Activated CD8-positive, alpha-beta memory T cell treated with anti-CD3 and anti-CD28 coated beads for 4 hours (primary cell): ENCODE measurements around the gene AK4.
"Not testable (repeated sequence)": the region's sequence is repeated elsewhere in the genome, so short reads cannot be mapped to it uniquely, and the experiment has no call there.

Experiments
- DNase-seq, 2 donors: peaks; one replicate each; pipeline ENCODE4 v3.0.0-alpha.2; 2020; ENCODE audit warnings: low read depth in 2 of 2

Gene AK4

DNA sequence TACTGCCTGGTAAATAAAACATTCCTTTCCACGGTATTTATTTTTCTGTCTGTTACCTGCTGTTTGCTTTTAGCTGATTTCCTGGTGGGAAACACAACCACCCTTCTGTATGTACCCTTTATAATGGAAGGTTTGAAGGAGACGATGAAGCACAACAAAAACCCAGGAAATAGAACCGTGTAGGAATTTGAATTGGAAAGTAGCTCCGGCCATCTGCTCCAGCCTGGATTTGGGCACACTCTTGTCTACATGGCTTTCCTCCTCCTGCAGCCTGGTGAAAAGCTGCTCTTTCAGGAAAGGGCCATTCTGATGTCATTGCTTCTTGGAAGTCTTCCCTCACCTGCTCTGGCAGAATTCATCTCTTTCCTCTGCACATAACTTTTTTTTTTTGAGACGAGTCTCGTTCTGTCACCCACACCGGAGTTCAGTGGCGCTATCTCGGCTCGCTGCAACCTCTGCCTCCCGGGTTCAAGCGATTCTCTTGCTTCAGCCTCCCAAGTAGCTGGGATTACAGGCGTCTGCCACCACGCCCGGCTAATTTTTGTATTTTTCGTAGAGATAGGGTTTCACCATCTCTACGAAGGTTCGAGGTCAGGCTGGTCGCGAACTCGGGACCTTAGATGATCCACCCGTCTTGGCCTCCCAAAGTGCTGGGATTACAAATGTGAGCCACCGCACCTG is 2.7 kb downstream of the AK4 start:
- no peak for DNase-seq

DNA sequence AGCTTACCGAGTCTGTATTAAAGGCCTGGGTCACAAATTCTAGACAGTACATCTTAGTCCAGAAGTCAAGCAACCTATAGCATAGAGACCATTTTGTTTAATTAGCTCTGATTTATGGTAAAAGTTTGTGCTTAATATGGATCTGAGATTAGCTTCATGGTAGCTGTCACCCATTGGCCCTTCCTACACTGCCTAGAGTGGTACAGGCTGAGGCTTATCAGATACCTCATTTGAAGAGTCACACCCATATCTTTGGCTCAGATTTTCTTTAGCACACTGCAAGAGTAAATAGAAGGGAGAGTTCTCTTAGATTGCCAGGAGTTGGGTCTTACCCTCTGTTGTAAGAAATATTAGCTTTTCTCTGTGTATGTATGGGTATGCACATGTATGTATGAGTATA is 3.6 kb downstream of the AK4 start:
- DNase-seq: no peak

DNA sequence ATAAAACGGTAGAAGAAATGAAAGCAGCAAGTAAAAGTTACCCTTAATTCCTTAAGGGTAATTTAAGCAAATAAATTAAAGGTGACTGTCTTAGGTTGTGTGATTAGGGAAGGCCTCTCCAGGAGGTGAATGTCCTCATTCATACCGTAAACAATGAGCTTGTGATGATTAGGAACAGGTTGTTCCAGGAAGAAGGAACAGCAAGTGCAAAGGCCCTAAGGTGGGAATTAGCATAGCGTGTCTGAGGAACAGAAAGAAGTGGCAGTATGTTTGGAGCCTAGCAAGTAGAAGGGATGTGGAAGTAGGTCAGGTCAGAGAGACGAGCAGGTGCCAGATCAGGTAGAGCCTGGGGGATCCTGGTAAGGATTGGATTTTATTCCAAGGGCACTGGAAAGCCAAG is 5.6 kb downstream of the AK4 start:
- DNase-seq: no peak

DNA sequence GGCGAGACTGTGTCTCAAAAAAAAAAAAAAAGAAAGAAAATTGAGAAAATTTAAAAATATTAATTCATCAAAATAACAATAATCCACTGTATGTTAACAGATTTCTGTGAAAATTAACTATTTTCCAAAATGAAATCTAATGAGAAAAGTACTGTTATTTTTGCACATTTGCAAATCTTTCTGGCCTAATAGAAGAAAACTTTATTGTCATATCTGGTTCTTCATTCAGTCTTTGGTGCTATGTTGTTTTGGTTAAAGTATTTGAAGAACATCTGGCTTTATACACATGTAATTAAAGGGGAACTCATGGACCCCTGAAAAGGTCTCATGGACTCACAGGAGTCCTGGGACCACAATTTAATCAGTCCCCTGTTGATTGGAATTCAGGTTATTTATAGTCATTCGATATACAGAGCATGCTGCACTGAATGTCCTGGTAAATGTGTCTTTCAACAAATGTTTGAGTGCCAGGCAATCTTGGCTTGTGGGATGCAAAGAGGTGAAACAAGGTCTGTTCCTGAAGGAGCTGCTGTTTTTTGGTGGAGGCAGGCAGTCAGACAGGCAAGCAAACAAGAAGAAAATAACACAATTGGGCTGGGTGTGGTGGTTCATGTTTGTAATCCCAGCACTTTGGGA is 9.0 kb downstream of the AK4 start:
- no peak for DNase-seq

DNA sequence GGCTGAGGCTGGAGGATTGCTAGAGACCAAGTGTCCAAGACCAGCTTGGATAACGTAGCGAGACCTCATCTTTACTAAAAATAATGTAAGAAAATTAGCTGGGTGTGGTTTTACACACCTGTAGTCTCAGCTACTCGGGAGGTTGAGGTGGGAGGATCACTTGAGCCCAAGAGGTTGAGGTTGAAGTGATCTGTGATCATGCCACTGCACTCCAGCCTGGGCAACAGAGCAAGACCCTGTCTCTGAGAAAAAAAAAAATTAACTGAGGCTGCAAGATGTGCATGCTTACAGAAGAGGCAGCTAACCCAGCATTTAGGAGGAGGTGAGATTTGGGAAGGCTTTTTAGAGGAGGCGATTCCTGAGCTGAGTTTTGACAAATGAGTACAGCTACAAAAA is 9.5 kb downstream of the AK4 start:
- DNase-seq: no peak

DNA sequence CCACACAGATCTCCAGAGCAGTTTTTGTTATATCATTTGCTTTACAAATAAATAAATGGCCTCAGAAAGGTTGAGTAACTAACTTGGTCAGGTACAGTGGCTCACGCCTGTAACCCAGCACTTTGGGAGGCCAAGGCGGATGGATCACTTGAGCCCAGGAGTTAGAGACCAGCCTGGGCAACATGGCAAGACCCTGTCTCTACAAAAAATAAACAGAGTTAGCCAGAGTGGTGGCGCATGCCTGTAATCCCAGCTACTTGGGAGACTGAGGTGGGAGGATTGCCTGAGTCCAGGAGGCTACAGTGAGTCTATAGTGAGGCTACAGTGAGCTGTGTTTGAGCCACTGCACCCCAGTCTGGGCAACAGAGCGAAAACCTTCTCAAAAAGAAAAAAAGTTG is 11.3 kb downstream of the AK4 start:
- DNase-seq: not testable (repeated sequence)

DNA sequence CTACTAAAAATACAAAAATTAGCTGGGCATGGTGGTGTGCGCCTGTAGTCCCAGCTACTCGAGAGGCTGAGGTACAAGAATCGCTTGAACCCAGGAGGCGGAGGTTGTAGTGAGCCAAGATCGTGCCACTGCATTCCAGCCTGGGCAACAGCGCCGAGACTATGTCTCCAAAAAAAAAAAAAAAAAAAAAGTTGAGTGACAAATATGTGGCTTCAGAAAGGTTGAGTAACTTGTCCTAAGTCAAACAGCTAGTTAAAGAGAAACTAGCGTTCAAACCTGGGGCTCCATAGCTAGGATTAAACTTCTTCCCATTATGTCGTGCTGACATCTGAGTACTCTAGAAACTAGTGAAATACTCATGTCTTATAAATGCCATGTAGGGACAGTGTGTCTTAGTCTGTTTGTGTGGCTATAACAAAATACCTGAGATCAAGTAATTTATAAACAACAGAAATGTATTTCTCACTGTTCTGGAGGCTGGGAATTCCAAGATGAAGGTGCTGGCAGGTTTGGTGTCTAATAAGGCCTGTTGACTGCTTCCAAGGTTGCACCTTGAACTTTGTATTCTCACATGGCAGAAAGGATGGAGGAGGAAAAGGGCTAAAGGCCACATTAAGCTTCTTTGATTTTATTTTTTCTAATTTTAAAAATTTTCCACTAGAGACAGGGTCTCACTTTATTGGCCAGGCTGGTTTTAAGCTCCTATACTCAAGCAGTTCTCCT is 12.0 kb downstream of the AK4 start:
- DNase-seq: no peak

DNA sequence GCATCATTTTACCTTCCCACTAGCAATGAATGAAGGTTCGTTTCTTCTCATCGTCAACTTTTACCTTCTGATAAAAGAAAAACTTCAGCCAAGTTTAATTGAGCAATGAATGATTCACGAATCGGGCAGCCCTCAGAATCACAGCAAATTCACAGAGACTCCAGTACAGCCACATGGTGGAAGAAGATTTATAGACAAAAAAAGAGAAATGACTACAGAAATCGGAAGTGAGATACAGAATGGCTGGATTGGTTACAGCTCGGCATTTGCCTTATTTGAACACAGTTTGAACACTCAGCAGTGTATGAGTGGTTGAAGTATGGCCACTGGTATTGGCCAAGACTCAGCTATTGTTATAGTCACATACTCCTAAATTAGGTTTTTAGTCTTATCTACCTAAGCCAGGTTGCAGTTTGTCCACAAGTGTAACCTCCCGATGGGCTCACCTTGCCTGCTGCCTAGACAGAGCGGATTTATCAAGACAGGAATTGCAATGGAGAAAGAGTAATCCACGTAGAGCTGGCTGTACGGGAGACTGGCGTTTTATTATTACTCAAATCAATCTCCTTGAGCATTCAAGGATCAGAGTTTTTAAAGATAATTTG is 15.3 kb downstream of the AK4 start:
- no peak for DNase-seq

DNA sequence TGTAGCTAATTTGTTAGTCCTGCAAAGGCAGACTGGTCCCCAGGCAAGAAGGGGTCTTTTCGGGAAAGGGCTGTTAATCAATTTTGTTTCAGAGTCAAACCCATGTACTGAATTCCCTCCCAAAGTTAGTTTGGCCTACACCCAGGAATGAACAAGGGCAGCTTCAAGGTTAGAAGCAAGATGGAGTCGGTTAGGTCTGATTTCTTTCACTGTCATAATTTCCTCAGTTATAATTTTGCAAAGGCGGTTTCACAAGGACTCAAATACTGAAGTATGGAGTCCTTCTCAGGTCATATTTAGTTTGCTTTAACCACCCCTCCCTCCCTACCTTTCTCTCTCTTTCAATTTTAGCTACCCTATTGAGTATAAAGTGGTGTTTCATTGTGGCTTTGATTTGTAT is 16.1 kb downstream of the AK4 start:
- DNase-seq: not testable (repeated sequence)

DNA sequence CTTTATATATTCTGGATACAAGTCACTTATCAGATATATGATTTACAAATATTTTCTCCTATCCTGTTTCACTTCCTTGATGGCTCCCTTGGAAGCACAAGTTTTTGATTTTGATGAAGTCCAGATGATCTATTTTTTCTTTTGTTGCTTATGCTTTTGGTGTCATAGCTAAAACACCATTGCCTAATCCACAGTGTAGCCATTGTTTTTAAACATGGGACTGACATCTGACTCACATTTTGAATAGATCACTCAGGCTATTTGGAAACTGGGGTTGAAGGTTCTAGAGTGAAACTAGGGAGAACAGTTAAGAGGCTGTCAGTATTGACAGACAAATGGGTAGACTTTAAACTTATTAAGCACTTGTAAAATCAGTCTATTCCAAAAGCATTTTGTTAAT is 16.6 kb downstream of the AK4 start:
- DNase-seq: no peak

DNA sequence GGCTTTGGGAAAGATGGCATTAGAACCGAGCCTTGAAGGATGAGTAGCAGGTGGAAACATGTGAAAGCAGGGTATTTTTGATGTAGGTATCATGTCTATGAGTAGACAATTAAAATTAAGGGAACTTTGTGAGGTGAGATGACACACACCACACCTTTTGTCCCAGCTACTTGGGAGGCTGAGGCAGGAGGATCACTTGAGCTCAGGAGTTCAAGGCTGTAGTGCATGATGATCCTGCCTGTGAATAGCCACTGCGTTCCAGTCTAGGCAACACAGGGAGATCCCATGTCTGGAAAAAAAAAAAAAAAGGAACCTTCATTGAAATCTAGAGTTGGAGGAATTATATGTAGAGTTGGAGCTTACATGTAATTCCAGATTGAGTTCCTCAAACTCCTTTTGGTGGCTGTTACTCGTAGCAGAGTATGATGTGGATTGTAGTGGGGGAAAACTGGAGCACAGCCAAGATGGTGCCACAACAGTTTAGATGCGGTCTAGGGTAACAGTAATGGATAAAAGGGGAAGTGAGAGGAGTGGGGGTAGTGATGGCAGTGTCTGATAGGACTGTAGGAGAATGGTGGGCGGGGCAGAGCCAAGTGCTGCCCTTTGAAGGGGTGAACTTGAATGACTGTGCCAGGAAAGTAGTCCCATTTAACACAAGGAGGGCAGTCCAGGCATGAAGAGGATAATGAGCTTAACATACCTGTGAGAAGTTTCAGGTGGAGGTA is 17.4 kb downstream of the AK4 start:
- no peak for DNase-seq

DNA sequence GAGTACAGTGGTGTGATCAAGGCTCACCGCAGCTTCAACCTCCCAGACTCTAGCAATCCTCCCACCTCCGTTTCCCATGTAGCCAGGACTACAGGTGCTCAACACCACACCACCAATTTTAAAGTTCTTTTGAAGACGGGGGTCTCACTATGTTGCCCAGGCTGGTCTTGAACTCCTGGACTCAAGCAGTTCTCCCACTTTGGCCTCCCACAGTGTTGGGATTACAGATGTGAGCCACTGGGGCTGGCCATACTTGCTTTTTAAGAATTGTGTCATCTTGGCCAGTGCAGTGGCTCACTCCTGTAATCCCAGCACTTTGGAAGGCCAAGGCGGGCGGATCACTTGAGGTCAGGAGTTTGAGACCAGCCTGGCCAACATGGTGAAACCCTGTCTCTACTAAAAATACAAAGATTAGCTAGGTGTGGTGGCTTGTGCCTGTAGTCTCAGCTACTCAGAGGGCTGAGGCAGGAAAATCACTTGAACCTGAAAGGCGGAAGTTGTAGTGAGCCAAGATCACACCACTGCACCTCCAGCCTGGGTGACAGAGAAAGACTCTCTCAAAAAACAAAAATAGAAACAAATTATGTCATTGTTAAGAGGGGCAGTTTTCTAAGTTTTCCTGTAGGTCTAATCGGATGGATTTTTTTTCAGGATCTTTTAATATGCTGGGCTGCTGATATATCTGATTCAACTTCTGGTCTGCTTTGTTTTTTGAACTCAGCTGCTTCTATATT is 18.7 kb downstream of the AK4 start:
- no peak for DNase-seq

DNA sequence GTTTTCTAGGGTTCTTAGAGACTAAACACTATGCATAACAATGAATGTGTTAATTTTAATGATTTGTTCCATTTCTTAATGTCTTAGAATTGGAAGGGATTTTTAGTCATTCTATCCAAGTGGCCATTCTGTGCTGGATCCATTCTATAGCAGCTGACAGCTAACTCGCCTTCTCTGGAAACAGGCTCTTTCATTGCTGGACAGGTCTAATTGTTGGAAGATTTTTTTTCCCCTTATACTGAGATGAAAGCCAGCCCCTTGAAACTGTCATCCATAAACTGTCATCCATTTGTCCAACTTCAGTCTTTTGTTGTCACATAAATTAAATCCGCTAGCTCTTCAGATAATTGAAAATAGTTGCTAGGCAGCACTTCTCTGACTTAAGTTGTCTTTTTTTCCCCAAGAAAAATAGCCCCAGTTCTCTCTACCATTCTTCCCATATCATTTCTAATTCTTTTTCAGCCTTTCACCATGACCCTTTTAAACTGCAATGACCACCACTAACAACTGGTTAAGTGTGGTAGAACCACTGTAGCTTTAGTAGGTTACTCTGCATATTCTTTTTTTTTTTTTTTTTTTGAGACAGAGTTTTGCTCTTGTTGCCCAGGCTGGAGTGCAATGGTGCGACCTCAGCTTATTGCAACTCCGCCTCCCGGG is 19.7 kb downstream of the AK4 start:
- DNase-seq: no peak

DNA sequence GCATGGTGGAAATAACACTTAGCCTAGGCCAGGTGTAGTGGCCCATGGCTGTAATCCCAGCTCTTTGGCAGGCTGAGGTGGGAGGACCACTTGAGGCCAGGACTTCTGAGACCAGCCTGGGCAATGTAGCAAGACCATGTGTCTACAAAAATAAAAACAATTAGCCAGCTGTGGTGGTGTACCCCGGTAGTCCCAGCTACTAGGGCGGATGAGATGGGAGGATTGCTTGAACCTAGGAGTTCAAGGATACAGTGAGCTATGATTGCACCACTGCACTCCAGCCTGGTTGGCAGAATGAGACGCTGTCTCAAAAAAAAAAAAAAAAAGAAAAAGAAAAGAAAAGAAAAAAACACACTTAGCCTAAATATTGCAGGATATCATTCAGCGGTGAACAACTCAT is 20.9 kb downstream of the AK4 start:
- DNase-seq: no peak

DNA sequence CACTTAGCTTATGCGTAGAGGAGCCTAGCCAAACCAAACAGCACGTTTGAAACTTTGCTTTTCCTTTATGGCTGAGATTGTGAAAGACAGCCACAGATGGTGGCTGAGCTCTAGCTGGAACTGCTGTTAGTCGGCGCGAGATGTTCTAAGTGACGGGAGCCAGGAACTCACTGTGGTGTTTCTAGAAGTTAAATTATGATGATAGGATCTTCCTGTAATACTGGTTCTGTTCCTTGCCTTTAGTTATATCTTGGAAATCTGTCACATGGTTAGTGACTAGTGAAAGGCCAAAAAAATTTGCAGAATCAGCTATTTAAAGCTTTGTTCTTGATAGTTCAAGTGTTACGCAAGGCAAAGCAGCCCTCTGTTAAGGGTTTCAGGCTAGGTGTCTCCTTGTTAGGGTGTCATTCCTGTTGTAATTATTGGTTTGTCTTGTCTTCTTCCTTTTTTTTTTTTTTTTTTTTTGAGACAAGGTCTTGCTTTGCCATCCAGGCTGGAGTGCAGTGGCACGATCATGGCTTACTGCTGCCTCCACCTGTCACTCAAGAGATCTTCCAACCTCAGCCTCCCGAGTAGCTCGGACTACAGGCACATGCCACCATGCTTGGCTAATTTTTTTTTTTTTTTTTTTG is 22.6 kb downstream of the AK4 start:
- no peak for DNase-seq

DNA sequence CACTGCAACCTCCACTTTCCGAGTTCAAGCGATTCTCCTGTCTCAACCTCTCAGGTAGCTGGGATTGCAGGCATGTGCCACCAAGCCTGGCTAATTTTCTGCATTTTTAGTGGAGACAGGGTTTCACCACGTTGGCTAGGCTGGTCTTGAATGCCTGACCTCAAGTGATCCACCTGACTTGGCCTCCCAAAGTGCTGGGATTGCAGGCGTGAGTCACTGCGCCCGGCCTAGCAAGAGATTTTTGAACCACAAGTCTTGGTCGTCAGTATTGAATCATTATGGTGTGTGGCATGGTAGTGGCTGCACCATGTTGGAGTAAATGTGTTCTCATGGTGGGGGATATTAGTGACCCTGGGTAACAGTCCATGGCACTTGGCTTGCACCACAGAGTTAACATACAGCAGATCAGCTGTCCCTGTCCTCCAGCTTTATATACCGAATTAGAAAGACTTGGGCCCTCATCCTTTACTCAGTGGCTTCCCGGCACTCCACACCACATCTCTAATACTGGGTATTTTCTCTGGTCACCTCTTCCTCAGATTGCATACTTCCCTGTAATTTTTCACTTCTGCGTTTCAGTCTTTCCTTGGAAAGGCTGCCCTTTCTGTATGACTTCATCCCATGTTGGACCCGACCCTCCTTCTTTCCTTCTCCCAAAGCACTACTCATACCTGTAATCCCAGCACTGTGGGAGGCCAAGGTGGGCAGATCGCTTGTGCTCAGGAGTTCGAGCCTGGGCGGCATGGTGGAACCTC is 25.1 kb downstream of the AK4 start:
- DNase-seq: no peak

DNA sequence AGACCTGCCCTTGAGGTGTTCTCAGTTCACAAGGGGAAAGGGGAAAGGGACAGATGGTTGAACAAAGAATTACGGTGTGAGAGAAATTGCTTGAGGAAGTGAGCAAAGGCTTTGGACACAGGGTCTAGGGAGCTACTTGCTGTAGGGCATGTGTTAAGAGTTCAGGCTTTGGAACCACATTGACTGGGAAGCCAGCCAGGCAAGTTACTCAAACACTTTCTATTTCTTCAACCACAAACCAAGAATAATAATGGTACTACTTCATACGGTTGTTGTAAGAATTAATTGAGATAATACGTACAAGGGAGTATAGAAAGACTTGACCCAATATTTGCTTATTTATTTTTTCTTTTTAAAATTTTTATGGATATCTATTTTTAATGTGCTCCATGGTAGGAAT is 26.6 kb downstream of the AK4 start:
- no peak for DNase-seq

DNA sequence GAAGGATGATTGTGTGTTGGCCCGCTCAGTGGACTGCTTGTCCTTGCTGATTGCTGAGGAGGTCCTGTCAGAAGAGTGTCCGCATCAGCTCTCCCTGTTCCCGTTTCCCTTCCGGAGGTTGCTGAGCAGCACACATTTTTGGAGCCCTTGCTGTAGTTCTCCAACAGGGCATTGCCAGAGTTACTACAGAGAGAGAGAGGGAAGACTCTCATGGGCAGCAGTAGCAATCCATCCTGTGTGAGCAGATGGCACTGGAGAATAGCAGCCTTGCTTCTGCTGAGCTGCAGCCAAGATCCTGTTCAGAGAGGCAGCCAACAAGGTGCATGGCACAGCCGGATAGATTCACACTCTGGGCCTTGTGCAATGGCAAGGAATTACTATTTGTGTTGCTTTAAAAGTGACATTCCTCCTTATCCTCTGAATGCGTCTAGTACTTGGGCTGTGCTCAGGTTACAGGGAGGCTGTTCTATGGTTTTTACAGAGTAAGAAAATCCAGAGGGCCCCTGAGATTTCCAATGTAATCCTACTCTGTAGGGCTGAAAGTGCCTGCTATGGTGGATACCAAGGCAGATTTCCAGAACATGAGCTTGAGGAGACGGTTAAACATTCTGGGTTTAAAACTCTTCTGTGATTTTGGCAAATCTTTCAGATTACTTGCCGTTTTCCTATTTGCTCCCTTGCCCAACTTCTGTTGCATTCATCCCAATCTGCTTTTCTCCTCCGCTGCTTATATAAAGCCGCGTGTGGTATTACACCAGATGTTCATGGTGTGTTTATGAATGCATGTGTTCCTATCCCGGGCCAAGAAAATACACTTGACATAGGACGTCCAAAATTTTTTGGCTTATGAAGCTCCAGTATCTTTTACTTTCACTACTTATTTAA is 27.4 kb downstream of the AK4 start:
- DNase-seq: no peak

DNA sequence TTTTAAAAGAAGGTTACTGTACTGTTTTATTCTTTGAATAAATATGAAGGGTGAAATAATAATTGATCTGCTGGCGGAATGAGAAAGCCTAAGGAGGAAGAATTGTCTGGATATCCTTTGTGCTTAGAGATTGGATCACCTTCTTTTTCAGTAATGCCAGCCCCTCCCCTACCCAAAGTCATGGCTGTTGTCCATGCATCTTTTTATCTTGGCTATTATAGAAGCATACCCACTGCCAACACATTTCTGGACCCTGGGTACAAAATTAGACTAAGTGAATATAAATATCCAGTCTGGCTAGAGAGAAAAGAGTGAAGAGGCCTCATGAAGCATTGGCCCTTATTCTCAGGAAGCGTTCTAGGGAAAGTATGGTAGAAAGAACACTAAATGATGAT is 28.1 kb downstream of the AK4 start:
- no peak for DNase-seq
